ENCODE measurements around the gene CRIP1. TPM values are rescaled to one million over a fixed set of nuclear protein-coding genes. Genes with fewer than 3 reads are reported as not detected.
A peak's percentile ranks its signal among the peaks of the same experiment; 100 is the strongest.

CRIP1 gene
- total RNA-seq (2014; rRNA removed; shearing (Covaris generic); ENCODE audit: low replicate concordance), result 140 and 285 TPM in 2 replicates

GRCh38 chr14:105486163-105486973, at the start of gene CRIP1:
CRIP1 (plus strand) TSS chr14:105486886; CDS start chr14:105487260, 374 bp downstream.
- H3K9me3 ChIP-seq (ENCODE audit: low read length), result no peaks in the 10 kb centered on the region
- H3K27me3 ChIP-seq (ENCODE audit: low read length), result no peaks in the 10 kb centered on the region
- peaks cover 62% of the 10 kb centered on the region for H3K4me1 ChIP-seq (ENCODE audit: low read length)
- H3K27ac ChIP-seq (ENCODE audit: low read length), result peak within 1 kb of the TSS; percentile 44; the same call in 1 of the 2 replicates
- peak within 1 kb of the TSS; percentile 95 for H3K9ac ChIP-seq (ENCODE audit: low read length)
- H3K9me2 ChIP-seq (replicated peaks; ENCODE audit: insufficient read depth, low read length), result no peaks in the 10 kb centered on the region
- H4K20me1 ChIP-seq (ENCODE audit: insufficient read depth, low read depth, low read length), result peaks cover 11% of the 10 kb centered on the region; the same call in 1 of the 2 replicates
- peaks cover 3% of the 10 kb centered on the region; the same call in 1 of the 2 replicates for H3K79me2 ChIP-seq (ENCODE audit: low read length)
- H3K36me3 ChIP-seq (ENCODE audit: insufficient read depth, low read length), result no peaks in the 10 kb centered on the region
- H3K4me3 ChIP-seq (ENCODE audit: low read length), result peak within 1 kb of the TSS; percentile 94
- peak within 1 kb of the TSS; percentile 98 for H3K4me2 ChIP-seq (ENCODE audit: low read depth, low read length, poor library complexity, severe bottlenecking)
- H2AFZ ChIP-seq (ENCODE audit: low read length), result peak within 1 kb of the TSS; percentile 69
- peak; percentile 65 for DNase-seq

GRCh38 chr14:105436891-105437722, 49.6 kb upstream of the CRIP1 start:
- no peaks in the 10 kb centered on the region for H3K9me3 ChIP-seq (ENCODE audit: low read length)
- H3K4me1 ChIP-seq (ENCODE audit: low read length), result no peaks in the 10 kb centered on the region
- H3K4me3 ChIP-seq (ENCODE audit: low read length), result no peak overlapping the region
- no peak overlapping the region for H2AFZ ChIP-seq (ENCODE audit: low read length)
- no peak for DNase-seq
- no peaks in the 10 kb centered on the region for H3K9me2 ChIP-seq (replicated peaks; ENCODE audit: insufficient read depth, low read length)
- peaks cover 79% of the 10 kb centered on the region for H3K79me2 ChIP-seq (ENCODE audit: low read length)
- no peak overlapping the region for H3K4me2 ChIP-seq (ENCODE audit: low read depth, low read length, poor library complexity, severe bottlenecking)
- H3K9ac ChIP-seq (ENCODE audit: low read length), result no peak overlapping the region
- no peak overlapping the region for H3K27ac ChIP-seq (ENCODE audit: low read length)
- H4K20me1 ChIP-seq (ENCODE audit: insufficient read depth, low read depth, low read length), result peaks cover 67% of the 10 kb centered on the region
- no peaks in the 10 kb centered on the region for H3K27me3 ChIP-seq (ENCODE audit: low read length)
- H3K36me3 ChIP-seq (ENCODE audit: insufficient read depth, low read length), result peaks cover 12% of the 10 kb centered on the region

GRCh38 chr14:105437723-105438500, 48.8 kb upstream of the CRIP1 start:
- no peaks in the 10 kb centered on the region for H3K27me3 ChIP-seq (ENCODE audit: low read length)
- H2AFZ ChIP-seq (ENCODE audit: low read length), result no peak overlapping the region
- no peaks in the 10 kb centered on the region for H3K9me3 ChIP-seq (ENCODE audit: low read length)
- no peak for DNase-seq
- peaks cover 17% of the 10 kb centered on the region for H3K36me3 ChIP-seq (ENCODE audit: insufficient read depth, low read length)
- no peak overlapping the region for H3K4me3 ChIP-seq (ENCODE audit: low read length)
- no peaks in the 10 kb centered on the region for H3K9me2 ChIP-seq (replicated peaks; ENCODE audit: insufficient read depth, low read length)
- no peak overlapping the region for H3K4me2 ChIP-seq (ENCODE audit: low read depth, low read length, poor library complexity, severe bottlenecking)
- peaks cover 72% of the 10 kb centered on the region for H4K20me1 ChIP-seq (ENCODE audit: insufficient read depth, low read depth, low read length)
- H3K4me1 ChIP-seq (ENCODE audit: low read length), result no peaks in the 10 kb centered on the region
- H3K79me2 ChIP-seq (ENCODE audit: low read length), result peaks cover 73% of the 10 kb centered on the region
- no peak overlapping the region for H3K27ac ChIP-seq (ENCODE audit: low read length)
- H3K9ac ChIP-seq (ENCODE audit: low read length), result no peak overlapping the region

GRCh38 chr14:105439179-105439578, 47.5 kb upstream of the CRIP1 start:
- H3K79me2 ChIP-seq (ENCODE audit: low read length), result peaks cover 60% of the 10 kb centered on the region
- H3K36me3 ChIP-seq (ENCODE audit: insufficient read depth, low read length), result peaks cover 17% of the 10 kb centered on the region
- no peaks in the 10 kb centered on the region for H3K4me1 ChIP-seq (ENCODE audit: low read length)
- no peak overlapping the region for H3K4me2 ChIP-seq (ENCODE audit: low read depth, low read length, poor library complexity, severe bottlenecking)
- H3K9ac ChIP-seq (ENCODE audit: low read length), result no peak overlapping the region
- H4K20me1 ChIP-seq (ENCODE audit: insufficient read depth, low read depth, low read length), result peaks cover 68% of the 10 kb centered on the region
- DNase-seq, result no peak
- H3K4me3 ChIP-seq (ENCODE audit: low read length), result no peak overlapping the region
- no peaks in the 10 kb centered on the region for H3K27me3 ChIP-seq (ENCODE audit: low read length)
- H3K9me2 ChIP-seq (replicated peaks; ENCODE audit: insufficient read depth, low read length), result no peaks in the 10 kb centered on the region
- no peak overlapping the region for H3K27ac ChIP-seq (ENCODE audit: low read length)
- H2AFZ ChIP-seq (ENCODE audit: low read length), result no peak overlapping the region
- no peaks in the 10 kb centered on the region for H3K9me3 ChIP-seq (ENCODE audit: low read length)

- no peak overlapping the region for H2AFZ ChIP-seq (ENCODE audit: low read length)
- H3K4me1 ChIP-seq (ENCODE audit: low read length), result no peaks in the 10 kb centered on the region
- H3K36me3 ChIP-seq (ENCODE audit: insufficient read depth, low read length), result peaks cover 17% of the 10 kb centered on the region
- no peak overlapping the region for H3K4me2 ChIP-seq (ENCODE audit: low read depth, low read length, poor library complexity, severe bottlenecking)
- no peaks in the 10 kb centered on the region for H3K9me3 ChIP-seq (ENCODE audit: low read length)
- peaks cover 53% of the 10 kb centered on the region for H3K79me2 ChIP-seq (ENCODE audit: low read length)
- H3K27me3 ChIP-seq (ENCODE audit: low read length), result no peaks in the 10 kb centered on the region
- no peak overlapping the region for H3K9ac ChIP-seq (ENCODE audit: low read length)
- no peaks in the 10 kb centered on the region for H3K9me2 ChIP-seq (replicated peaks; ENCODE audit: insufficient read depth, low read length)
- no peak for DNase-seq
- H3K27ac ChIP-seq (ENCODE audit: low read length), result no peak overlapping the region
- peaks cover 65% of the 10 kb centered on the region for H4K20me1 ChIP-seq (ENCODE audit: insufficient read depth, low read depth, low read length)
- H3K4me3 ChIP-seq (ENCODE audit: low read length), result no peak overlapping the region
These were observed 46.8 kb upstream of the CRIP1 start for GRCh38 chr14:105439710-105440553.

- no peak overlapping the region for H3K9ac ChIP-seq (ENCODE audit: low read length)
- no peak for DNase-seq
- peaks cover 47% of the 10 kb centered on the region for H3K79me2 ChIP-seq (ENCODE audit: low read length)
These were observed 46.2 kb upstream of the CRIP1 start for GRCh38 chr14:105440554-105440900.

GRCh38 chr14:105440992-105441391, 45.7 kb upstream of the CRIP1 start:
- no peak for DNase-seq
- H3K79me2 ChIP-seq (ENCODE audit: low read length), result peaks cover 42% of the 10 kb centered on the region
- no peaks in the 10 kb centered on the region for H3K4me1 ChIP-seq (ENCODE audit: low read length)
- no peak overlapping the region for H3K4me3 ChIP-seq (ENCODE audit: low read length)
- H3K4me2 ChIP-seq (ENCODE audit: low read depth, low read length, poor library complexity, severe bottlenecking), result no peak overlapping the region
- H3K9me2 ChIP-seq (replicated peaks; ENCODE audit: insufficient read depth, low read length), result no peaks in the 10 kb centered on the region
- no peaks in the 10 kb centered on the region for H3K9me3 ChIP-seq (ENCODE audit: low read length)
- no peak overlapping the region for H3K9ac ChIP-seq (ENCODE audit: low read length)
- peaks cover 55% of the 10 kb centered on the region for H4K20me1 ChIP-seq (ENCODE audit: insufficient read depth, low read depth, low read length)
- H2AFZ ChIP-seq (ENCODE audit: low read length), result no peak overlapping the region
- H3K27ac ChIP-seq (ENCODE audit: low read length), result no peak overlapping the region
- no peaks in the 10 kb centered on the region for H3K27me3 ChIP-seq (ENCODE audit: low read length)
- peaks cover 12% of the 10 kb centered on the region for H3K36me3 ChIP-seq (ENCODE audit: insufficient read depth, low read length)

More at GRCh38 chr14:105440554-105440900, 46.2 kb upstream of the CRIP1 start:
- H3K9me3 ChIP-seq (ENCODE audit: low read length), result no peaks in the 10 kb centered on the region
- H3K9me2 ChIP-seq (replicated peaks; ENCODE audit: insufficient read depth, low read length), result no peaks in the 10 kb centered on the region
- H3K4me3 ChIP-seq (ENCODE audit: low read length), result no peak overlapping the region
- no peaks in the 10 kb centered on the region for H3K27me3 ChIP-seq (ENCODE audit: low read length)
- no peaks in the 10 kb centered on the region for H3K4me1 ChIP-seq (ENCODE audit: low read length)
- no peak overlapping the region for H3K27ac ChIP-seq (ENCODE audit: low read length)
- H2AFZ ChIP-seq (ENCODE audit: low read length), result no peak overlapping the region
- peaks cover 16% of the 10 kb centered on the region for H3K36me3 ChIP-seq (ENCODE audit: insufficient read depth, low read length)
- no peak overlapping the region for H3K4me2 ChIP-seq (ENCODE audit: low read depth, low read length, poor library complexity, severe bottlenecking)
- H4K20me1 ChIP-seq (ENCODE audit: insufficient read depth, low read depth, low read length), result peaks cover 59% of the 10 kb centered on the region

Data from Karpas-422 (cell line).